GM19043 (cell line): ENCODE measurements around the gene IL17B.
A peak's percentile ranks its signal among the peaks of the same experiment; 100 is the strongest.
"Not testable (repeated sequence)": the region's sequence is repeated elsewhere in the genome, so short reads cannot be mapped to it uniquely, and the experiment has no call there.

ENCODE experiments used
- ATAC-seq: cut with Tn5 transposase; IDR thresholded peaks from one replicate; pipeline ENCODE4 v1.9.1; 2021; ENCODE audit warnings: low read depth; ENCODE audit not compliant: unreplicated experiment

The IL17B gene

DNA sequence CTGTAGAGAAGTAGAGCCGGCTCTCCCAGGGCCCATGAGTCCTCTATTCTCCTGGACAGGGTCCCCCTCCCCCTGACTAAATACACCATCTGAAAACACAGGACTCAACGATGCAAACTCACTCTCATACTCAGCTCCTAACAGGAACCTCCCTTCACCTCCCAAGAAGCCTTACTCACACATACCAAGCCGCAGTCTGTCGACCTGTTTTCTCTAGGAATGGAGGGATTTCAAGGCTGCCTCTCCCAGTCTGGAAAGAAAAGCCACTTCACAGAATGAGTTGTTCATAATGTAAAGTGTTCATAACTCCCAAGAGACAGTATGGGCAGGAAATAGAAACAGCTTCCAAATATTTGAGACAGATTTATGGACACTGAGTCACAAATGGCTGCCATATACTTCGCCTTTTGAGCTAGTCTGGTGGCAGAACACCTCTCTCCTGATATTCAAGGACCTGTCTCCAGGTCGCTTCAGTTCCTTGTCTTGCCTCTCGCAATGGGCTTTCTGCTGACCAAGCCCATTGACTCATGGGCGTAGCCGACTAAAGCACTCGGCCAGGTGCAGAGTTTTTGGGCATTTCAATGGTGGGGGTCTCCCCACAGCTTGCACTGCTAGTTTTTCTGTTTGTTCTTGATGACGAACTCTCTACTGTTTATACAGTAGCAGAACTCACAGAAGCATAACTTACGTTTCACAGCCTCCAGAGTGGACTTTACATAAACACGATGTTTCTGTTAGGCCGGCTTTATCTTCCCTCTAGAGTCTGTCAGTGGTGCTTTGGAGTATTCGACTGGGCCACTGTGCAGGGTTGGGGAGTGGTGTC is 25.0 kb upstream of the IL17B start:
- ATAC-seq, result no peak

DNA sequence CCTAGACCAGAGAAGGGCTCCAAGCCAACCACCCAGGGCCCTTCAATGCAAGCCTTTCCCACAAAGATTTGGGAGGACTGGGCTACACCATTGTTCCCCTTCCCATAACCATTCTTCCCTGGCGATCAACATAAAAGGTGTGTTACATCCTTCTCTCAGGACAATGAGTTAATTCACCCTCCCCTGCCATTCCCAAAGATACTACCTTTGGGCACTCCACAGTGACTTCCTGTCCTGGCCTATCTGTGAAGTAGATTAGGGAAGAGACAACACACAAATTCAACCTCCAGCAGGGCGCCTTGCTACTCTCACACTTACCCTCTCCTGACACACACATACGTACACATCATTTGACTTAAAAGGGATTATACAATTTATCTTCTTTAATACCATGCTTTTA is 23.2 kb upstream of the IL17B start:
- no peak for ATAC-seq

DNA sequence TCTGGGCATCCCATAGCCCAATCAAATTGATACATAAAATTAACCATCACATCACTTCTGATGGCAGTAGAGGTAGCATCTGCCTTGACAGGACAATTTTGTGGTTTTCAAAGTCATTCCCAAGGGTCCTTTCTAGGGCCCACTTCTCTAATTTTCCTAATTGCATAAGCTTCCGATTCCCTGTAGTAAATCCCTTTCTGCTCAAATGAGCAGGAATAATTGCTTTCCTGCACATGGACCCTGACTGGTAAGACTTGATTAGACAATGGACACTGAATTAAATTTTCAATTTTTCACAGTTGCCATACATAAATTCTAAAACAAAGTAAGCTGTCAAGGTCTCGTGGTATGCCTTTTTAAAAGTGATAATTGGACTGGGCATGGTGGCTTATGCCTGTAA is 22.0 kb upstream of the IL17B start:
- no peak for ATAC-seq

DNA sequence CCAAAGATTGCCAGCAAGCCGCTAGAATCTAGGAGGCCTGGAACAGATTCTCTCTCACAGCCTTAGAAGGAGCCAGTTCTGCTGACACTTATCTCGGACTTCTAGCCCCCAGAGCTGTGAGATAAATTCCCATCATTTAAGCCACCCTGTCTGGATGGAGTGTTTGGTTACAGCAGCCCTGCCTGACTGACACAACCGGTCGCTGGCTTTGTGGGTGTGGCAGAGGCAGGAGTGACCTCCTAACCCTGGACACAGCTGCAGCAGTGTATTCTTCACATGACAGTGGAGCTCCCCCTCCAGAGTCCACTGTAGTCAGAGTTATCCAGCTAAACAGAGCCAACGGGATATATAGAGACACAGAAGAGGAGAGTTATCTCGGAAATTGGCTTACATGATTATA is 21.2 kb upstream of the IL17B start:
- ATAC-seq, result no peak

DNA sequence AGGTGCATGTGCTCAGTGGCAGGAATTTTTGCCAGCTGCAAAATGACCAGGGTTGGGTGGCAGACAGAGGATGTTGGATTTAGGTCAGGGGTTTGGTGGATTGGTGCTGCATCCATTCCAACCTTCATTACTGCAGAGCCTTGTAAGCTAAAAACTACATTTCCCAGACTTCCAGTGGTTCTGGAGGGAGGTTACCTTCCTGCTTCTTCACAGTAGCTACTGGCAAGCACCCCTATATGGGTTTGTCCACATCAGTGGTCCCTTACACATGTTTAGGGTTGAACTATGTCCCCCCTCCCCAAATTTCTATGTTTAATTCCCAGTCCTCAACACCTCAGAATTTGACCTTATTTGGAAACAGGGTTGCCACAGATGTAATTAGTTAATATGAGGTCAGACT is 20.7 kb upstream of the IL17B start:
- ATAC-seq, result no peak

DNA sequence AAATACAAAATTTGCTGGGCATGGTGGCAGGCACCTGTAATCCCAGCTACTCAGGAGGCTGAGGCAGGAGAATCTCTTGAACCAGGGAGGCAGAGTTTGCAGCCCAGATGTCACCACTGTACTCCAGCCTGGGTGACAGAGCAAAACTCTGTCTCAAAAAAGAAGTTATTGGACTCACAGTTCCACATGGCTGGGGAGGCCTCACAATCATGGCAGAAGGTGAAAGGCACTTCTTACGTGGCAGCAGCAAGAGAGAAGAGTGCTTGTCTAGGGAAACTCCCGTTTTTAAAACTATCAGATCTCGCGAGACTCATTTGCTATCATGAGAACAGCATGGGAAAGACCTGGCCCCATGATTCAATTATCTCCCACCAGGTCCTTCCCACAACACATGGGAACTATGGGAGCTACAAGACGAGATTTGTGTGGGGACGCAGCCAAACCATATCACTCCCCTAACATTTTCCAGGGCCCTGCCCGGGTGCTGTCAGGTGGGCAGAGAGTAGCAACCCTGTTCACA is 19.7 kb upstream of the IL17B start:
- not testable (repeated sequence) for ATAC-seq

DNA sequence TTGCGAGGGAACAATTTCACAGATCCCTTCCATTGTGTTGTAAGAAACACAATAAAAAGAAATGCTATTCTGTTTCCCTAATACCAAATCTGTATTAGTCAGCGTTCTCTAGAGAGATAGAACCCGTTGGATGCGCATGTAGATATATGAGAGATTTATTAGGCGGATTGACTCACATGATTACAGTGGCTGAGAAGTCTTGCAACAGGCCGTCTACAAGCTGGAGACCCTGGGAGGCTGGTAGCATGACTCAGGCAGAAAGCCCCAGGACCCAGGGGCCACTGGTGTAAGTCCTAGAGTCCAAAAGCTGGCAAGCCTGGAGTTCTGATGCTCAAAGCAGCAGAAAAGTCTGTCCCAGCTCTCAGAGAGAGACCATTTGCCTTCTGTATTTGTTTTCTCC is 18.4 kb upstream of the IL17B start:
- no peak for ATAC-seq

DNA sequence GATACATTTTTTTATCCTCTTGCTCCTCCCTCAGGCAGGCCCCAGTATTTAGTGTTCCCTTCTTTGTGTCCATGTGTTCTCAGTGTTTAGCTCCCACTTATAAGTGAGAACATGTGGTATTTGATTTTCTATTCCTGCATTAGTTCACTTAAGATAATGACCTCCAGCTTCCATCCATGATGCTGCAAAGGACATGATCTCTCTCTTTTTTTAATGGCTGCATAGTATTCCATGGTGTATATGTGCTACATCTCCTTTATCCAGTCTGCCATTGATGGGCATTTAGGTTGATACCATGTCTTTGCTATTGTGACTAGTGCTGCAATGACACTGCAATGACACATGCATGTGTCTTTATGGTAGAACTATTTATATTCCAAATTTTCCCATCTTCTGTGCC is 15.9 kb upstream of the IL17B start:
- not testable (repeated sequence) for ATAC-seq

DNA sequence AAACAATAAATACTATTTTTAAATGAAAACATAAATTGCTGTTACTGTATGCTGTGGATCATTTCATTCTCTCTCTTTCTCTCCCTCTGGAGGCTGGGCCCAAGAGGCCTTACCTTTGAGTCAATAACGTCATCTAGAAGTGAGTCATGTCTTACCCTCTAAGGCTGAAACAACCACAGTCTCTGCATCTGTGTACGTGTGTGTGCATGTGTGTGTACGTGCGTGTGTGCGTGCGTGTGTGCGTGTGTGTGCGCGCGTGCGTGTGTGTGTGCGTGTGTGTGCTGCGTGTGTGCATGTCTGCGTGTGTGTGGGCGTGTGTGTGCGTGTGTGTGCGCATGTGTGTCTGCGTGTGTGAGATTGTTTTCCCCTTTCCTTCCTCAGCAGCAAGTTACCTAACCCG is 13.6 kb upstream of the IL17B start:
- ATAC-seq, result no peak

DNA sequence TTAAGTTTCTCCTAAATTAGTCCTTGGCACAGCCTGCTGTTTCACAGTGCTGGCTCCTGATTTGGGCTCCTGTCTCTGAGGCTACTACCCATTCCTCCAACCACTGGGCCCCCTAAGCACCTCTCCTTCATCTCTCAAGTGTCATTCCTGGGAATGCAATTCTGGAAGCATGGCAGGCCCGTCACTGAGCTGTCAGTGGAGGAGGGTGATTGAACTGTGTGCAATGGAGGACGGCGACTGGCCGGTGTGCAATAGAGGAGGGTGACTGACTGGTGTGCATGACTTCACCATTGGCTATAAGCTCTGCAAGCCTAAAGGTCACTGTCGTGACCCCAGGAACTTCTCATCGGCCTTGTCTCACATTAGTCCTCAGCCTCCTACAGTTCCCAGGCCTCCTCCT is 12.4 kb upstream of the IL17B start:
- no peak for ATAC-seq

DNA sequence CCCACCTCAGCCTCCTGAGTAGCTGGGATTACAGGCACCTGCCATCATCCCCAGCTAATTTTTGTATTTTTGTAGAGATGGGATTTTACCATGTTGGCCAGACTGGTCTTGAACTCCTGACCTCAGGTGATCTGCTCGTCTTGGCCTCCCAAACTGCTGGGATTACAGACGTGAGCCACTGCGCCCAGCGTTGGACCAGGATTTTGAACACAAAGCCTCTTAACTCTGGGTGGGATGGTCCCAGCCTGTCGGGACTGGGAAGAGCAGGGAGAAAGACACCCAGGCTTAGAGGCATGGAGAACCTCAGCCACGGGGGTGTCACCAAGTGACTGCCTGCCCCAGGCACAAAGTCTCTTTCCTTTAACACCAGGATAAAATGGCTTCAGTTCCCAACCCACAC is 12.0 kb upstream of the IL17B start:
- not testable (repeated sequence) for ATAC-seq

DNA sequence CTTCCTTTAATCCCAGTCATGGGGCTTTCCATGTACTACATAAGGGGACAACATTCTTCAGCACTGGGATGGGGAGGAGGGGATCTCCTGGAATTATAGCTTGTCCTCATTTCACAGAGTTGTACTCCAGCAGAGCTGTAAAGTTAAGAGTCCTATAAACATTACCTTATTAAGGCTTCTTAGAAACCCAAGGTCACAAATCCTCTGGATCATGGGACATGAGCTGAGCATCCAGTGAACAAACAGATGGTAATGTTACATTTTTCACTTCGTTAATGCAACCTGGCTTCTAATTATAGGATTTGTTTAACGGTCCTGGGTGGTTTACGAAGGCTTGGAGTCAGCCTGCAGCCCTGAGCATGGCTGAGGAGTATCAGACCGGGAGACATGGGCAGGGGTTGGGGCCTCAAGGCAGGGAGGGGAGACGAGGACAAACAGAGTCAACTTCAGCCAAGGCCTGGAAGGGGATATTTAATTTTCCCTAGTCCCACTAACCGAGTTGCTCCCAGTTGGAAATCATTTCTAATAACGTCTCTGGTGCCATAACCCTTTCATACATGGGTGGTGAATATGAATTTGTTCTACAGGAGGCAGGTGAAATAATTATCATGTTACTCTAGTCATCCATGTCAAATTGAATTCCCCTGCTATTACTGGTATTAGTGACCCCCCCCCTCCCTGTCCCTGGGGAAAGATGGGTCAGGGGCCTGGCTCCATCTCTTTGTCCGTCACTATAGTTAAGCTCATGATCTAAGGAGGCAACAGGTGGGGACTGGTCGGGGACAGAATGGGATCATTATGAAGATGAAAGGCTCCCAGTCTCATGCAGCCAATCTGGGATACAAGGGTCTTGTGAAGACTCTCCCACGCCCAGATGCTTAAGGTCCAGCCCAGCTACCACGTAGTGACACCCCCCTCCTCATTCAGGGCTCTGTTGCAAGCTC is 10.7 kb upstream of the IL17B start:
- no peak for ATAC-seq

DNA sequence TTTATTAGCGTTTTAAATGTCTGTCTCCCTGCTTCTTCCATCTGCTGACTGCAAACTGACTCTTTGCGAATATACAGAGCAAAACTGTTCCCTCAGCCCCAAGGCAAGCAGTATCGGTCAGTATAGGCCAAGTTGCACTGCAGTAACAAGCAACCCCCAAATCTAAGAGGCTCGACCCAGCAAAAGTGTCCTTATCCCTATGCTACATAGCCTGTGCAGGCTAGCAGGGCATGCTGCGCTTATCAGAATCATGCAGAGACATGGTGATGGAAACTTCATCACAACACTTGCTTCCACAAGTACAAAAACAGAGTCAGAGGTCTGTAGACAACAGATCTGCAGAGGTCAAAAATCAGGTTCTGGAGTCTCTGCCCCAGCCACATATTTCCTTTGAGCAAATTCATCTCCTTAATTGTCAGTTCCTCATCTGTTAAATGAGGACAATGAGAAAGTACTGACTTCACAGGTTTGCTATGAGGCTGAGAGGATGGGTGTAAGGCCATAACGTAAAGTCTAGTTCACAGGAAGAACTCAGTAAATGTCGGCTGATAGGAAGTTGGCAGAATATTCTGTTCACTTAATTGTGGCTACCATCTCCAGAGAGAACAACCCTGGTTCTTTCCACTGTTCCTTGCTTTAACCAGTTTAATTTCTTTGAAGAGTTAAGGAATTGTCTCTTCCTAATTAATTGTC is 9.6 kb upstream of the IL17B start:
- no peak for ATAC-seq

DNA sequence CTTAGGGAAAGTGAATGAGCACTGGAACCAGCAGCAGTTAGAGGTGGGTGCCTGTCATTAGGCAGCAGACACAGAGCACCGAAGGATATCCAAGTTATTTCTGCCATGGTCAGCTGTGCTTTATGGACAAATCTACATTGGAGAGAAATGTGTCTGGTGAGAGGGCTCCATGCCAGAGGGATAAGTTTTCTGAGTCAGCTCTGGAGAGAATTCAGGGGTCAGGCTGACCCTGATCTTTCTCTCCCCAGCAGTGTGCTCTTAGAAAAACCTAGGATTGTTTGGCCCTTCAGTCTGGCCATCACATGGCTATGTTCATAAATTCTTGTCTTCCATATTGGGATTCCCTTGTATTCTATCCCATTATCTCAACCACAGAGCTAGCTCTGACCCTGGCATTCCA is 8.9 kb upstream of the IL17B start:
- no peak for ATAC-seq

DNA sequence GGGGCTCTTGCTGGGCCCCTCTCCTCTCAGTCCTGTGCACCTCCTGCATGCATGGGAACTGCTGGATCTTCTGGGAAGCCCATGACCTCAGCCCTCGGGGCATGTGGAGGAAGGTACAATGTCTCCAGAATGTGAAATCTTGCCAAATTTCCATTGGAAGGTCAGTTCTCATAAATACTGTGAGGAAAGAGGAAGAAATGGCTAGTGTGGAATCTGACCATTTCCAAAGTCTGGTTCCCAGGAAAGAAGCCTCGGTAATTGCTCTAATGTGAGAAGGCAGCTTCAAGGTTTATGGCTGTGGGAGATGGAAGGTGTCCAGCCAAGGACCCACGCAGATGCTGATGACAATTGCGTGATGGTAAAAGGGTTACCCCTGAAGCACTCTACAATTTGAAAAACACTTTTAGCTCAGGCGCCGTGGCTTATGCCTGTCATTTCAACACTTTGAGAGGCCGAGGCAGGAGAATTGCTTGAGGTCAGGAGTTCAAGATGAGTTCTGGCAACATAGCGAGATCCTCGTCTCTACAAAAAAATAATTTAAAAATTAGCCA is 8.1 kb upstream of the IL17B start:
- no peak for ATAC-seq

DNA sequence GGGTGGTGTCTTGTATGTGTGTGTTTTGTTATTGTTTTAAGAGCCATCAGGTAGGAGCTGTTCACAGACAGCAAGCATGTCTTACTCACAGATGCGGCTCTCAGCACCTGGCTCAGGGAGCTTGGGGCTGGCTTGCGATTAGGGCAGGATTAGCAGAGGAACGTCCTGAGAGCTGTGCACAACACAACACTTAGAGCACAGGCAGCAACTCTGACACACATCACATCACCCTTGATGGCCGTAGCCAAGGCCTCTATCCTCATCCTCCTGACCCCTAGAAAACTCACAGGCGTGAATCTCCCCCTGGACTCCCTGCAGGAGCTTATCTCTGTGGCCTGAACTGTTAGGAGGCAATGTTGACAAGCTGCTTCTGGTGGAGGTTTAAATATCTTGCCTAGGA is 7.1 kb upstream of the IL17B start:
- no peak for ATAC-seq

DNA sequence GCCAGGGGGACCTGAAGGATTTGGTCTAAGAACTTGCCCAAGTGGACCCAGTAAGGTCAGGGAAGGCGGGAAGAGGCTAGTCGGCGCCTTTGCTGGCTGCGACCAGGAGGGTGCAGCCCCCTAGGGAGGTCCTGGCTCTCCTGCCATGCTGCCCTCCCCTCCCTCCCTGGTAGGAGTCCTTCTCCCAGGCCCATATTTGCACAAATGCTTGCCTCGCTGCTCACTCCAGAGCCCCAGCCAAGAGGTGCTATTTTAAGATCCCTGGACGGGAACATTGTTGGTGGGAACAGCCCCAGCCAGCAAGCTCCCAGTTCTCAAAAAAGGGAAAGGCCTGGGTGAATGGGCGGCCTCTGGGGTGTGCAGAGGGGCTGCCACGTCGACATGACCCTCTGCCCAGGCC is 4.3 kb upstream of the IL17B start:
- no peak for ATAC-seq

DNA sequence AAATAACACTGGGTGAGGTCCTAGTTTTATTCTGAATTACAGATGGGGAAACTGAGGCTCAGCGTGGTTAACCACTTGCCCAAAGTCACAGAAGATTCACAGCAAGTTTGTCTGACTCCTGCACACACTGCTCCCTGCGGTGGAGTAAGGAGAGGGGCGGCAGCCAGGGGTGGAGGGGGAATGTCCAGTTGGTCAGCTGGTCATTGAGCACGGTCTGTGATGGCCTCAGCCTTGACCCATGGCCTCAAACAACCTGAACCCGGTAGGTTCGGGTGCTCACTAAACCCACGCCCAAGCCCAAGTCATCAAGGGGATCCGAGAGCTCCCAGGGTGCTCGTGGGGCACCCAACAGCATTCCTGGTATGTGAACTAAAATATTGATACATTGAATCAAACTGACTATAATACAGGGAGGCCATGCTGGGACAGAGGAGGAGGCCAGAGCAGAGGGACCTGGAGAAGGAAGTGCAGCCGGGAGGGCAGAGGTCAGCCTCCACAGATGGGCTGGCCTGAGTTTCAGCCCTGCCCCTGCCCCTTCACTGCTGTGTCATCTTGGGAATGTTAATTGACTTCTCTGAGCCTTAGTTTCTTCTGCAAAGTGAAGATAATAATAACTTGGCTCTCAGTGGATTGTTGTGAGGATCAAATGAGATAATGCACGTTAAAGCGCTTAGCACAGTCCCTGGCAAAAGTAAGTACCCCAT is 3.6 kb upstream of the IL17B start:
- ATAC-seq, result no peak

DNA sequence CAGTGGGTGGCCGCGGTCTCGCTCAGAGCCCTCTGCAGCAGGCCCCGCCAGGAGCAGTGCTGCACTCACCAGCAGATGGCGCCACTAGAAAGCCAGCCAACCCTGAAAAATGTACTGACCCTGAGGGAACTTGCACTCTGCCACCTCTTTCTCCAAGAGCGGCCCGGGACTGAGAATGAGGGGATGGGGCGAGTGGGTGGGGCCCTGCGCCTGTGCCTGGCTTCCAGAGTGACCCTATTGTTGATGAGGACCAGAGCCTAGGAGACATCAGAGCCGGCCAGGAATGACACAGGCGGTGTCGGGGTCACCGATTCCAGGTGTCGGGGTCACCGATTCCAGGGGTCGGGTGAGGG is 2.9 kb upstream of the IL17B start:
- ATAC-seq, result peak; percentile 84
